GM12865 (cell line): ENCODE results near the gene GAB2.

Source experiments
- DNase-seq: peaks from one replicate; pipeline ENCODE4 v3.0.0; 2010; ENCODE audit warnings: low read depth
- H3K4me3 ChIP-seq: 2 replicates; pipeline ENCODE4 v1.5.1; 2011; ENCODE audit warnings: mild to moderate bottlenecking, low read depth, low read length, control low read depth
- CTCF ChIP-seq: IDR thresholded peaks from 2 replicates; pipeline ENCODE4 v1.5.1; 2011; ENCODE audit warnings: low read length, control low read depth, low read depth, inconsistent platforms; ENCODE audit not compliant: insufficient read depth; ENCODE audit errors: missing control alignments

The GAB2 gene

GRCh38 chr11:78201096-78201818, 216.4 kb downstream of the GAB2 start:
- no peak for TF ChIP-seq CTCF
- DNase-seq, result no peak

GRCh38 chr11:78200553-78200952, 217.1 kb downstream of the GAB2 start:
- TF ChIP-seq CTCF, result no peak
- H3K4me3 ChIP-seq, result no peak overlapping the region
- no peak for DNase-seq

More at GRCh38 chr11:78201096-78201818, 216.4 kb downstream of the GAB2 start:
- H3K4me3 ChIP-seq, result no peak overlapping the region

GRCh38 chr11:78200061-78200460, 217.6 kb downstream of the GAB2 start:
- no peak overlapping the region for H3K4me3 ChIP-seq

DNA sequence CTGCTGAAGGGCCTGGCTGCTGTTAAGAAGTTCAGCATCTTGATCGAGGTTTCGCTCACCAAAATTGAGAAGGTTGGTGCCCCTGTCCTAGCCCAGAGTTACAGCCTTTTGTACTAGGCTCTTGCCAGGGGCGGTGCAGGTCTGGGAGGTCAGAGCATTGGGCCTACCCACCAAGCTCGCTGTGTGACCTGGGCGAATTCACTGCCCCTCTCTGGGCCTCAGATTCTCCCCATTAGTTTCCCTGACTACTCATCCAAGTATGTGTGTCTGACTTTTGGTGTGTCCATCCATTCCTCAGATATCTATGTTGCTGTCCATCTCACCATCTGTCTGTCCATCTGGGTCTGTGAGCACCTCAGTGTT, 218.0 kb downstream of the GAB2 start:
- TF ChIP-seq CTCF, result no peak
- DNase-seq, result no peak
- no peak overlapping the region for H3K4me3 ChIP-seq

More at GRCh38 chr11:78200061-78200460, 217.6 kb downstream of the GAB2 start:
- TF ChIP-seq CTCF, result no peak
- DNase-seq, result no peak

DNA sequence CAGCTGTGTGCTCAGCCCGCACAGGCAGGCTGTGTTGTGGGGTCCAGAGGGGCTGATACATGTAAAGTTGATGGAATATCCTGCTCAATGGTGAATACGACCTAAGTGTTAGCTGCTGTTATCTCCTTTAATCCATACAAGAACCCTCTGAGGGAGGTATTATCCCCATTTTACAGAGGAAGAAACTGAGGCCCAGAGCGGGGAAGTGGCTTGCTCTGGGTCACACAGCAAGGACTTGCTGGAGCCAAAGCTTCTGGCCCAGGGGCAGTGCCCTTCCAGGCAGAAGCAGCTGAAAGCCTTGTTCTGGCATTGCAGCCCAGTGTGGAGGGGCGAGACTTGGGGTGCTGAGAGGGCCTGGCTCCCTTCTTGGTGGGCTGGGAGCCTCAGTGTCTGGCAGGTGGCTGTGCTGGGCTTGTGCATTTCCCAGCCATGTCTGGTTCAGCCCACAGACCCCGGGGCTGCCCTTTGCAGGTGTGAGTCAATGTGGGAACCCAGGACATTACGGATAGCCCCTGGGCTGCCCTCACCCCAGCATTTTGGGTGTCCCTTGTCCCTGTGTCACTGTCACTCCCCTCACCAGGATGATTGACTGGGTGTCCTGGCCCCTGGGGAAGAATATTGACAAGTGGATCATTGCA, 218.5 kb downstream of the GAB2 start:
- H3K4me3 ChIP-seq, result no peak overlapping the region
- no peak for DNase-seq
- no peak for TF ChIP-seq CTCF

DNA sequence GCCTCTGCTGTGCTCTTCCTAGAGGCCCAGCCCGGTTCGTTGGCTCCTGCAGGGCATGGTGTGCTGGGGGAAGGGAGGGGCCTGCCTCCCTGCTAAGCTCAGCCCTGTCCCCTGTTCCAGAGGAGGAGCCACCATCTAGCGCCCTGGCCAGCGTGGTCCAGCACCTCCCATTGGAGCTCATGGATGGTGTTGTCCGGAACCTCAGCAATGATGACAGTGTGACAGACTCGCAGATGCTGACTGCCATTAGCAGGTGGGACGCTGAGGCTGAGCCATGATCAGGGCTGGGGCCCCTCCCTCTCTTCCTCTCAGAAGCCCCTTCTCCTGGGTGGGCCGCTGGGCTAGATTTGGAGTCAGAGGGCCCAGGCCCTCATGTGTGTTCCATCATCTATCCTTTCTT, 219.8 kb downstream of the GAB2 start:
- no peak for DNase-seq
- TF ChIP-seq CTCF, result no peak
- H3K4me3 ChIP-seq, result no peak overlapping the region
